ENCODE data around the gene CHAF1A. TPM values are rescaled to one million over a fixed set of nuclear protein-coding genes. Genes with fewer than 3 reads are reported as not detected.
A peak's percentile ranks its signal among the peaks of the same experiment; 100 is the strongest.

CHAF1A gene
- total and polyA plus RNA-seq, 2 of the 4 experiments (the other 2 are of a cell fraction): 12.4 to 22.9 TPM

DNA sequence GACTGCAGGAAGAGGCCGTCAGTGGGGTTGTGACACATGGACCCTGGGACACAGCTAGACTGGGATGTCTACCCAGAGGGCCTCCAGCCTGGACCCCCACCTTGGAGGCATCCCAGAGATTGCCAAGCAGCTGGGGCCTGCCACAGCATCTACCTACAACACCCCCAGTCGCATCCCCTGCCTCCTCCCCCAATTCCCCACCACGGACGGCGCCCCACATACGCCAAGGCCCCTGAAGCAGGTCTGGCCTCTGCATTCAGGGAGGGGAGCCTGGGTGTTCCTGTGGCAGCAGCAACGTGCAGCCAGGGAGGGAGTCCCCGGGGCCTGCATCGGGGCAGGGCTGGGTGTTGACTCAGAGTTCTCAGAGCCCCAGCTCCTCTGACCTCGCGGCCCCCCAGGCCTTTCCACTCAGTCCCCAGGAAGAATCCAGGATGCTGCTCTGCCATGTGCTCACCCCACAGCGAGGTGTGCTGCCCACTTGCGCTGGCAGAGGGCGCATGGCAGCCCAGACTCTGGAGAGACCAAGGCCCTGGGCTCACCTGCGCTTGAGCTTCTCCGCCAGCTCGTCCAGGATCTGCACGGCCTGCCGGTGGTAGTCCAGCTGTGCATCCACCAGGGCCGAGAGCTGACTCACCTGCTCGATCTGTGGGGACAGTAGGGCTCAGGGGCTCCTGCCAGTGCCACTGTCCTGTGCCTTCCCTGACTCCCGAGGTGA, 39.5 kb upstream of the CHAF1A start:
- Histone ChIP-seq H3K27me3 (ENCODE audit: control insufficient read depth, insufficient read depth, low read length) (no peaks in the 10 kb centered on the region), H3K4me2 (ENCODE audit: low read depth, low read length) (no peak overlapping the region), H3K36me3 (ENCODE audit: control insufficient read depth, insufficient read depth, low read length) (peaks cover 66% of the 10 kb centered on the region), H3K14ac (replicated peaks; ENCODE audit: low read depth, low read length) (no peak overlapping the region), H3K79me1 (ENCODE audit: low read depth in 1 of 2, low read length in 2 of 2) (peaks cover 8 to 43% of the 10 kb centered on the region in 2 experiments), H3K9ac (ENCODE audit: low read depth, low read length) (no peak overlapping the region), H3K18ac (ENCODE audit: low read depth, low read length) (no peak overlapping the region), H4K91ac (ENCODE audit: insufficient read depth, low read depth, low read length) (no peak overlapping the region), H2BK5ac (ENCODE audit: low read depth, low read length, poor library complexity, severe bottlenecking) (no peak overlapping the region), H4K20me1 (ENCODE audit: insufficient read depth, low read length) (peaks cover 17% of the 10 kb centered on the region), H3K4ac (ENCODE audit: low read depth, low read length) (no peak overlapping the region), H3K23ac (ENCODE audit: low read depth, low read length) (no peak overlapping the region), H2AK5ac (ENCODE audit: low read depth, low read length) (no peak overlapping the region), H3K27ac (ENCODE audit: insufficient read depth, low read length) (no peak overlapping the region), H3K4me1 (ENCODE audit: control insufficient read depth, insufficient read depth, low read length) (peaks cover 11% of the 10 kb centered on the region), H2AK9ac (replicated peaks; ENCODE audit: low read depth, low read length, poor library complexity) (peak overlapping the region; percentile 65), H4K8ac (ENCODE audit: low read depth in 2 of 2, low read length in 2 of 2) (no peak overlapping the region), H3K56ac (ENCODE audit: extremely low read depth, insufficient read depth, low read length) (no peak overlapping the region), H2AFZ (replicated peaks; ENCODE audit: low read length, poor library complexity) (no peak overlapping the region), H2BK20ac (ENCODE audit: low read depth, low read length) (no peak overlapping the region), H3K9me3 (ENCODE audit: control insufficient read depth, insufficient read depth, low read length) (no peaks in the 10 kb centered on the region), H3K9me1 (ENCODE audit: insufficient read depth, low read length) (peaks cover 3% of the 10 kb centered on the region), H4K5ac (ENCODE audit: low read depth, low read length) (no peak overlapping the region), H2BK120ac (ENCODE audit: low read depth, low read length) (no peak overlapping the region), H2BK15ac (ENCODE audit: low read depth, low read length) (no peak overlapping the region), H3K4me3 (ENCODE audit: insufficient read depth, low read depth, low read length) (no peak overlapping the region)
- BruUV-seq (replicated peaks): no TSS peak
- POLR2A ChIA-PET (ENCODE audit: unreplicated experiment): no interaction called here
- CTCF ChIA-PET: interaction anchor here (1.1 kb wide), 1 partner anchor 185 kb away, joined by 5 read pairs; no protein-coding TSS in a partner anchor
- dilution Hi-C loops (cut with HindIII; ENCODE audit: low sequenced_read_pairs, unreplicated experiment) (no loop called here), intact Hi-C loops (cut with micrococcal nuclease) (no loop called here), in situ Hi-C loops (cut with MboI; ENCODE audit: low sequenced_read_pairs) (no loop called here)
- ATAC-seq (ENCODE audit: low read depth): no peak; the same call in 1 of the 2 replicates
- DNase-seq: no peak
- TF ChIP-seq, protein P1, sequence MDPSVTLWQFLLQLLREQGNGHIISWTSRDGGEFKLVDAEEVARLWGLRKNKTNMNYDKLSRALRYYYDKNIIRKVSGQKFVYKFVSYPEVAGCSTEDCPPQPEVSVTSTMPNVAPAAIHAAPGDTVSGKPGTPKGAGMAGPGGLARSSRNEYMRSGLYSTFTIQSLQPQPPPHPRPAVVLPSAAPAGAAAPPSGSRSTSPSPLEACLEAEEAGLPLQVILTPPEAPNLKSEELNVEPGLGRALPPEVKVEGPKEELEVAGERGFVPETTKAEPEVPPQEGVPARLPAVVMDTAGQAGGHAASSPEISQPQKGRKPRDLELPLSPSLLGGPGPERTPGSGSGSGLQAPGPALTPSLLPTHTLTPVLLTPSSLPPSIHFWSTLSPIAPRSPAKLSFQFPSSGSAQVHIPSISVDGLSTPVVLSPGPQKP (IDR thresholded peaks at IDR 0.05; ENCODE audit: borderline replicate concordance, low read depth, low read length): no peak
- TF ChIP-seq FOS (IDR thresholded peaks at IDR 0.05; ENCODE audit: low read depth, low read length) (no peak), RFX5 (IDR thresholded peaks at IDR 0.05; ENCODE audit: low read depth, low read length) (no peak), MXI1 (IDR thresholded peaks at IDR 0.05; ENCODE audit: borderline replicate concordance, low read depth, low read length) (no peak), BHLHE40 (IDR thresholded peaks at IDR 0.05; ENCODE audit: low read depth, low read length) (no peak), RAD21 (IDR thresholded peaks at IDR 0.05; ENCODE audit: low read length) (peak; percentile 21; the same call in 1 of the 2 replicates), SMC3 (IDR thresholded peaks at IDR 0.05; ENCODE audit: low read depth, low read length) (peak; percentile 26), NFE2L2 (IDR thresholded peaks at IDR 0.05; ENCODE audit: low read depth, low read length) (no peak)
- TF ChIP-seq, protein P2, sequence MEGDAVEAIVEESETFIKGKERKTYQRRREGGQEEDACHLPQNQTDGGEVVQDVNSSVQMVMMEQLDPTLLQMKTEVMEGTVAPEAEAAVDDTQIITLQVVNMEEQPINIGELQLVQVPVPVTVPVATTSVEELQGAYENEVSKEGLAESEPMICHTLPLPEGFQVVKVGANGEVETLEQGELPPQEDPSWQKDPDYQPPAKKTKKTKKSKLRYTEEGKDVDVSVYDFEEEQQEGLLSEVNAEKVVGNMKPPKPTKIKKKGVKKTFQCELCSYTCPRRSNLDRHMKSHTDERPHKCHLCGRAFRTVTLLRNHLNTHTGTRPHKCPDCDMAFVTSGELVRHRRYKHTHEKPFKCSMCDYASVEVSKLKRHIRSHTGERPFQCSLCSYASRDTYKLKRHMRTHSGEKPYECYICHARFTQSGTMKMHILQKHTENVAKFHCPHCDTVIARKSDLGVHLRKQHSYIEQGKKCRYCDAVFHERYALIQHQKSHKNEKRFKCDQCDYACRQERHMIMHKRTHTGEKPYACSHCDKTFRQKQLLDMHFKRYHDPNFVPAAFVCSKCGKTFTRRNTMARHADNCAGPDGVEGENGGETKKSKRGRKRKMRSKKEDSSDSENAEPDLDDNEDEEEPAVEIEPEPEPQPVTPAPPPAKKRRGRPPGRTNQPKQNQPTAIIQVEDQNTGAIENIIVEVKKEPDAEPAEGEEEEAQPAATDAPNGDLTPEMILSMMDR (conservative IDR thresholded peaks at IDR 0.05; ENCODE audit: low read depth, low read length): peak; percentile 20; the same call in 1 of the 2 replicates
- TF ChIP-seq, protein P3, sequence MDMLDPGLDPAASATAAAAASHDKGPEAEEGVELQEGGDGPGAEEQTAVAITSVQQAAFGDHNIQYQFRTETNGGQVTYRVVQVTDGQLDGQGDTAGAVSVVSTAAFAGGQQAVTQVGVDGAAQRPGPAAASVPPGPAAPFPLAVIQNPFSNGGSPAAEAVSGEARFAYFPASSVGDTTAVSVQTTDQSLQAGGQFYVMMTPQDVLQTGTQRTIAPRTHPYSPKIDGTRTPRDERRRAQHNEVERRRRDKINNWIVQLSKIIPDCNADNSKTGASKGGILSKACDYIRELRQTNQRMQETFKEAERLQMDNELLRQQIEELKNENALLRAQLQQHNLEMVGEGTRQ (IDR thresholded peaks at IDR 0.05; ENCODE audit: low read depth, low read length): no peak
- WGBS, 2 experiments (ENCODE audit: extremely low coverage in 2 of 2, insufficient read length in 1 of 2): 87% methylated on average over 13 of the region's 22 CpGs; no CpG with 5 or more reads in 1 of the 2 experiments
